ENCODE measurements around the gene YLPM1.

The YLPM1 gene

DNA sequence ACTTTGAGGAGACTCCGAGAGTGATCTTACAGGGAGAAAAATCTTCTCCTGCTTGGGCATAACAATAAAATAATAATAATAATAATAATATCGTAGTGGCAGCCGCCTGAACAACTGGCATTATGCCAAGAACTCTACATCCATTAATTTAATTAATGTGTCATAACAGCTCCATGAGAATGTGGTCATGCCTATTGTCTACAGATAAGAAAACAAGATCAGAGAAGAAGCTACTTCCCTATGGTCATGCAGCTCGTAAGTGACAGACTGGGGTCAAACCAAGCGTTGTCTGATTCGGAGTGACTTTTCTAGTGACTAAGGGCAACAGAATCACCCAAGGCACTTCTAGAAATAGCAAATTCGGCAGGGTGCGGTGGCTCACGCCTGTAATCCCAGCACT, 101.1 kb downstream of the YLPM1 start:
- H3K27me3 ChIP-seq (ENCODE audit: insufficient read depth, insufficient read length): peaks cover 4% of the 10 kb centered on the region
- H3K4me3 ChIP-seq (ENCODE audit: insufficient read length, low read depth): no peak overlapping the region
- no peak for DNase-seq (ENCODE audit: low read depth, low spot score)
- no peaks in the 10 kb centered on the region for H3K4me1 ChIP-seq (ENCODE audit: insufficient read depth, insufficient read length)
- no peaks in the 10 kb centered on the region for H3K9me3 ChIP-seq (ENCODE audit: insufficient read depth, low read length)
- no peak for TF ChIP-seq SUZ12 (IDR thresholded peaks at IDR 0.05; ENCODE audit: extremely low read depth, insufficient read depth, insufficient read length)
- no peak for TF ChIP-seq ZNF274 (IDR thresholded peaks at IDR 0.05; ENCODE audit: low read depth, low read length)
- TF ChIP-seq YY1 (IDR thresholded peaks at IDR 0.05; ENCODE audit: insufficient read depth, insufficient read length): no peak
- H3K36me3 ChIP-seq (ENCODE audit: insufficient read depth, insufficient read length, low read length): no peaks in the 10 kb centered on the region
- H3K9ac ChIP-seq (ENCODE audit: insufficient read length, low read depth): no peak overlapping the region

DNA sequence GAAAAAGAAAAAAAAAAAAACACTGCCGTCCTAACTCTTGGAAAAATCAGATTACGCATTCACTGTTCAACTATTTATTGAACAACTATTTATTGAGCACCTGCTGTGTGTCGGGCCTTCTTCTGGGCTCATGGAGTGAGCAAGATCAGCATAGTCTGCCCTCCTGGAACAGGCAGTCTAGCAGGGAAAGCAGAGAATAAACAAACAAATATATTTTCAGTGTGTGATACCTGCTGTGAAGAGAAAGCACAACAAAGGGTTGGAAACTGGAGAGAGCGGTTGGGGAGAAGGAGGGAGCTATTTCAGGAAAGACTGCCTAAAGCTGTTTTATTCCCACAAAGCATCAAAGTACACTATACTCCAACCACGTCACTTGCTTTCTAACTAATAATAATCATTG, 102.0 kb downstream of the YLPM1 start:
- H3K9ac ChIP-seq (ENCODE audit: insufficient read length, low read depth): no peak overlapping the region
- TF ChIP-seq SUZ12 (IDR thresholded peaks at IDR 0.05; ENCODE audit: extremely low read depth, insufficient read depth, insufficient read length) (no peak), ZNF274 (IDR thresholded peaks at IDR 0.05; ENCODE audit: low read depth, low read length) (no peak), YY1 (IDR thresholded peaks at IDR 0.05; ENCODE audit: insufficient read depth, insufficient read length) (no peak)
- DNase-seq (ENCODE audit: low read depth, low spot score): no peak

GRCh38 chr14:74866708-74867389, 103.7 kb downstream of the YLPM1 start:
- no peak for DNase-seq (ENCODE audit: low read depth, low spot score)
- Histone ChIP-seq H3K9me3 (ENCODE audit: insufficient read depth, low read length) (no peaks in the 10 kb centered on the region), H3K9ac (ENCODE audit: insufficient read length, low read depth) (no peak overlapping the region), H3K4me3 (ENCODE audit: insufficient read length, low read depth) (no peak overlapping the region), H3K27me3 (ENCODE audit: insufficient read depth, insufficient read length) (peaks cover 4% of the 10 kb centered on the region), H3K36me3 (ENCODE audit: insufficient read depth, insufficient read length, low read length) (no peaks in the 10 kb centered on the region), H3K4me1 (ENCODE audit: insufficient read depth, insufficient read length) (no peaks in the 10 kb centered on the region)
- TF ChIP-seq ZNF274 (IDR thresholded peaks at IDR 0.05; ENCODE audit: low read depth, low read length) (no peak), SUZ12 (IDR thresholded peaks at IDR 0.05; ENCODE audit: extremely low read depth, insufficient read depth, insufficient read length) (no peak), YY1 (IDR thresholded peaks at IDR 0.05; ENCODE audit: insufficient read depth, insufficient read length) (no peak)

More for the DNA sequence above, 102.0 kb downstream of the YLPM1 start:
- no peaks in the 10 kb centered on the region for H3K4me1 ChIP-seq (ENCODE audit: insufficient read depth, insufficient read length)
- no peak overlapping the region for H3K4me3 ChIP-seq (ENCODE audit: insufficient read length, low read depth)
- no peaks in the 10 kb centered on the region for H3K36me3 ChIP-seq (ENCODE audit: insufficient read depth, insufficient read length, low read length)
- H3K9me3 ChIP-seq (ENCODE audit: insufficient read depth, low read length): no peaks in the 10 kb centered on the region
- H3K27me3 ChIP-seq (ENCODE audit: insufficient read depth, insufficient read length): peaks cover 4% of the 10 kb centered on the region

DNA sequence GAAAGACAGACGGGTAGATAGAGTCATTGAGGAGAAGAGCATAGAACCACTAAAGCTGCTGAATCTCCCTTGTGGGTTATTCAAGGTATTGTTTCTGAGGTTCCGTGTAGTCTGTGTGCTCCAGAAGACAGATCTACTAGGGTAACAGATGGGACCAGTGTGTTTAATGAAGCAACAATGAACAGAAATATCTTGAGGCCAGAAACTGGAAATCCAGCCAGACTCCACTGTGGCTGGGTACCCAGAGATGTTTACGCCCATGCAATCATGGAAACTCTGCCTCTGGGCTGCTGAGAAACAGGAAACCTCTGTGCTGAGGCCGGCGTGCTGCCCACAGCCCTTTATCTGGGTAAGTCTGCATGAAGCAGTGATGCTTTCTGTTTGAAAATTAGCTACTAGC, 104.6 kb downstream of the YLPM1 start:
- TF ChIP-seq ZNF274 (IDR thresholded peaks at IDR 0.05; ENCODE audit: low read depth, low read length) (no peak), SUZ12 (IDR thresholded peaks at IDR 0.05; ENCODE audit: extremely low read depth, insufficient read depth, insufficient read length) (no peak), YY1 (IDR thresholded peaks at IDR 0.05; ENCODE audit: insufficient read depth, insufficient read length) (no peak)
- H3K36me3 ChIP-seq (ENCODE audit: insufficient read depth, insufficient read length, low read length): no peaks in the 10 kb centered on the region
- H3K9ac ChIP-seq (ENCODE audit: insufficient read length, low read depth): no peak overlapping the region
- no peak for DNase-seq (ENCODE audit: low read depth, low spot score)
- peaks cover 4% of the 10 kb centered on the region for H3K27me3 ChIP-seq (ENCODE audit: insufficient read depth, insufficient read length)
- no peaks in the 10 kb centered on the region for H3K9me3 ChIP-seq (ENCODE audit: insufficient read depth, low read length)
- H3K4me3 ChIP-seq (ENCODE audit: insufficient read length, low read depth): no peak overlapping the region
- H3K4me1 ChIP-seq (ENCODE audit: insufficient read depth, insufficient read length): no peaks in the 10 kb centered on the region

DNA sequence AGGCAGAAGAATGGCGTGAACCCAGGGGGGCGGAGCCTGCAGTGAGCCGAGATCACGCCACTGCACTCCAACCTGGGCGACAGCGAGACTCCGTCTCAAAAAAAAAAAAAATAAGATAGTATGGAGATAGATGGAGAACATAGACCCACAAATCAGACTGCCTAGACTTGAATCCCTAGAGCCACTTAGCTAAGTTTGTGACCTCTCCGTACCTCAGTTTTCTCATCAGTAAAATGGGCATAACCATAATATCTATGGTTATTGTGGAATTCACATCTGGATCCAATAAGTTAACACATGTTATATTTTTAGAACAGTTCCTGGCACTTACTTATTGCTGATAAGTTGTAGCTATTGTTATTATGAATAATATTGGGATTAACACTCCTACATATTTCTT, 105.6 kb downstream of the YLPM1 start:
- DNase-seq (ENCODE audit: low read depth, low spot score): no peak
- Histone ChIP-seq H3K9me3 (ENCODE audit: insufficient read depth, low read length) (no peaks in the 10 kb centered on the region), H3K36me3 (ENCODE audit: insufficient read depth, insufficient read length, low read length) (no peaks in the 10 kb centered on the region), H3K27me3 (ENCODE audit: insufficient read depth, insufficient read length) (peaks cover 4% of the 10 kb centered on the region), H3K9ac (ENCODE audit: insufficient read length, low read depth) (no peak overlapping the region), H3K4me1 (ENCODE audit: insufficient read depth, insufficient read length) (no peaks in the 10 kb centered on the region), H3K4me3 (ENCODE audit: insufficient read length, low read depth) (no peak overlapping the region)
- TF ChIP-seq ZNF274 (IDR thresholded peaks at IDR 0.05; ENCODE audit: low read depth, low read length) (no peak), SUZ12 (IDR thresholded peaks at IDR 0.05; ENCODE audit: extremely low read depth, insufficient read depth, insufficient read length) (no peak), YY1 (IDR thresholded peaks at IDR 0.05; ENCODE audit: insufficient read depth, insufficient read length) (no peak)

DNA sequence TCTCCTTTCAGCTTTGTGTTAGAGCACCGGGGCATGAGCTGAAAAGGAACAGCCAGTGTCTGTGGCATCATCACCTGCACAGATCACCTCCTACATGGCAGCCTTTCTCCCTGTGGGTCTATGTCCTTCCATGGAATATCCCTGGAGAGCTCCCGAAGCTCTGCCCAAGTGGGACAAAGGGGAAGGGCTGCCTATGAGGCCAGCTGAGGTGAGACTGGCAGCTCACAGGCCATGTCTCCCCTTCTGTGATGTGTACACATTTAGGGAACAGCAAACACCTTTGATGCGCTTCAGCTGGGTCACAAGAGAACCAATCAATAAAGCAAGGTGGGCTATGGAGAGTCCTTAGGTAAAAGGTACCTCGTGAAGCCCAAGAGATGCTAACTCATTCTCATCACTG, 108.7 kb downstream of the YLPM1 start:
- Histone ChIP-seq H3K36me3 (ENCODE audit: insufficient read depth, insufficient read length, low read length) (no peaks in the 10 kb centered on the region), H3K4me3 (ENCODE audit: insufficient read length, low read depth) (no peak overlapping the region), H3K4me1 (ENCODE audit: insufficient read depth, insufficient read length) (no peaks in the 10 kb centered on the region), H3K27me3 (ENCODE audit: insufficient read depth, insufficient read length) (peaks cover under 1% of the 10 kb centered on the region), H3K9ac (ENCODE audit: insufficient read length, low read depth) (no peak overlapping the region), H3K9me3 (ENCODE audit: insufficient read depth, low read length) (no peaks in the 10 kb centered on the region)
- DNase-seq (ENCODE audit: low read depth, low spot score): no peak
- TF ChIP-seq SUZ12 (IDR thresholded peaks at IDR 0.05; ENCODE audit: extremely low read depth, insufficient read depth, insufficient read length): no peak
- TF ChIP-seq ZNF274 (IDR thresholded peaks at IDR 0.05; ENCODE audit: low read depth, low read length): no peak
- no peak for TF ChIP-seq YY1 (IDR thresholded peaks at IDR 0.05; ENCODE audit: insufficient read depth, insufficient read length)

DNA sequence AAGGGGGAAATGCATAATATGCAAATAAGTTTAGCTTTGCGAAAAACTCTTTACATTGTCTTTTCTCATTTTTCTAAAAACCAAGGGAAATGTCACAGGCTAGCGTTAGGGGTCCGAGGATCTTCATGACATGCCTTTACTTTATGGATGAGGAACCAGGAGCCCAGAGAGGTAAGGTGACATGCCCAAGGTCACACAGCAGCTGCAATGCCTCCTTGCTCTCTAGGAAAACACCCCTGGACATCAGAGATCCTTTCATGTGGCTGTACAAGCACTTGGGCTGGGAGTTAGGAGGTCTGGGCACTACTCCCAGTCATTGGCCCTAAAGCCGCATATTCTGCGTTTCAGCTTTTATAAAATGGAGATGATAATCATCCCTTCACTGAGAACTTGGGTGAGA, 112.1 kb downstream of the YLPM1 start:
- Histone ChIP-seq H3K4me1 (ENCODE audit: insufficient read depth, insufficient read length) (no peaks in the 10 kb centered on the region), H3K27me3 (ENCODE audit: insufficient read depth, insufficient read length) (no peaks in the 10 kb centered on the region), H3K9me3 (ENCODE audit: insufficient read depth, low read length) (no peaks in the 10 kb centered on the region), H3K9ac (ENCODE audit: insufficient read length, low read depth) (no peak overlapping the region), H3K4me3 (ENCODE audit: insufficient read length, low read depth) (no peak overlapping the region), H3K36me3 (ENCODE audit: insufficient read depth, insufficient read length, low read length) (no peaks in the 10 kb centered on the region)
- TF ChIP-seq SUZ12 (IDR thresholded peaks at IDR 0.05; ENCODE audit: extremely low read depth, insufficient read depth, insufficient read length) (no peak), ZNF274 (IDR thresholded peaks at IDR 0.05; ENCODE audit: low read depth, low read length) (no peak), YY1 (IDR thresholded peaks at IDR 0.05; ENCODE audit: insufficient read depth, insufficient read length) (no peak)
- no peak for DNase-seq (ENCODE audit: low read depth, low spot score)
